GM23338 (cell line): Measurements from ENCODE around the gene SIRT2. TPM values are rescaled to one million over a fixed set of nuclear protein-coding genes. Genes with fewer than 3 reads are reported as not detected.

Experiments
- ATAC-seq: fragments of 200-7000 bp; cut with Tn5 transposase; 3 replicates; pipeline ENCODE4 v1.9.1; 2020
- DNase-seq: peaks from one replicate; pipeline ENCODE4 v3.0.0-alpha.2; 2015; ENCODE audit warnings: low spot score
- H2AFZ ChIP-seq: fragments of 200-600 bp; sonication (generic); 2 replicates; pipeline ENCODE4 v1.8.0; 2016; ENCODE audit warnings: antibody characterized with exemption, mild to moderate bottlenecking, moderate library complexity
- H3F3A ChIP-seq: fragments of 200-600 bp; sonication (generic); replicated peaks from 2 replicates; pipeline ENCODE4 v1.8.0; 2017; ENCODE audit warnings: antibody characterized with exemption, mixed run types, low read depth
- H3K27ac ChIP-seq: fragments of 200-600 bp; sonication (generic); 2 replicates; pipeline ENCODE4 v1.6.1; 2016; ENCODE audit warnings: low read depth
- H3K27me3 ChIP-seq: fragments of 200-600 bp; sonication (generic); 2 replicates; pipeline ENCODE4 v1.8.0; 2016; ENCODE audit warnings: mild to moderate bottlenecking, mixed run types, moderate library complexity; ENCODE audit not compliant: insufficient read depth
- H3K36me3 ChIP-seq: fragments of 200-600 bp; sonication (generic); 2 replicates; pipeline ENCODE4 v1.8.0; 2016; ENCODE audit warnings: mild to moderate bottlenecking; ENCODE audit not compliant: insufficient read depth
- H3K4me1 ChIP-seq: fragments of 200-600 bp; sonication (generic); 2 replicates; pipeline ENCODE4 v1.8.0; 2016; ENCODE audit warnings: mild to moderate bottlenecking, moderate library complexity; ENCODE audit not compliant: insufficient read depth
- H3K4me2 ChIP-seq: fragments of 200-600 bp; sonication (generic); 2 replicates; pipeline ENCODE4 v1.7.1; 2017; ENCODE audit warnings: mixed run types
- H3K4me3 ChIP-seq: fragments of 200-600 bp; sonication (generic); 2 replicates; pipeline ENCODE4 v1.6.1; 2016; ENCODE audit warnings: mixed run types
- H3K79me2 ChIP-seq: fragments of 200-600 bp; sonication (generic); replicated peaks from 2 replicates; pipeline ENCODE4 v1.8.0; 2017; ENCODE audit warnings: mild to moderate bottlenecking; ENCODE audit not compliant: insufficient read depth
- H3K9me2 ChIP-seq: fragments of 200-600 bp; sonication (generic); 2 replicates; pipeline ENCODE4 v1.8.0; 2017; ENCODE audit not compliant: insufficient read depth
- H4K20me1 ChIP-seq: fragments of 200-600 bp; sonication (generic); replicated peaks from 2 replicates; pipeline ENCODE4 v1.8.0; 2017; ENCODE audit warnings: mild to moderate bottlenecking; ENCODE audit not compliant: insufficient read depth
- H3K27ac Mint-ChIP-seq: 2 replicates; pipeline ENCODE4 v1.8.0; 2020; ENCODE audit warnings: inconsistent platforms, mild to moderate bottlenecking, moderate library complexity, mixed read lengths
- H3K27me3 Mint-ChIP-seq: 3 replicates; pipeline ENCODE4 v1.8.0; 2022; ENCODE audit warnings: low read depth, mild to moderate bottlenecking, moderate library complexity, mixed read lengths, inconsistent platforms; ENCODE audit not compliant: insufficient read depth, poor library complexity
- H3K36me3 Mint-ChIP-seq: 3 replicates; pipeline ENCODE4 v1.8.0; 2021; ENCODE audit warnings: low read depth, mild to moderate bottlenecking, inconsistent platforms, moderate library complexity, mixed read lengths
- H3K4me1 Mint-ChIP-seq: 3 replicates; pipeline ENCODE4 v1.8.0; 2020; ENCODE audit warnings: mild to moderate bottlenecking, inconsistent platforms, mixed read lengths
- H3K4me3 Mint-ChIP-seq: 3 replicates; pipeline ENCODE4 v1.8.0; 2021; ENCODE audit warnings: moderate library complexity, mild to moderate bottlenecking, inconsistent platforms, mixed read lengths
- H3K9me3 Mint-ChIP-seq: 3 replicates; pipeline ENCODE4 v1.8.0; 2020; ENCODE audit warnings: moderate library complexity, mild to moderate bottlenecking, inconsistent platforms, mixed read lengths
- CREB1 ChIP-seq: fragments of 250-450 bp; sonication (Bioruptor Pico); IDR thresholded peaks from 2 replicates; pipeline ENCODE4 v1.5.0; 2020; ENCODE audit warnings: low read depth, mild to moderate bottlenecking, moderate library complexity
- CTCF ChIP-seq, 2 experiments: fragments of 200-600 bp in 1 of 2; sonication (generic) in 1 of 2; conservative IDR thresholded peaks; 2 replicates each; pipeline versions ENCODE4 v1.5.1 to v1.6.1; 2016 to 2017; ENCODE audit warnings: antibody characterized with exemption in 2 of 2, low read depth in 2 of 2, mild to moderate bottlenecking in 2 of 2, moderate library complexity in 1 of 2
- ETS1 ChIP-seq: IDR thresholded peaks from 2 replicates; pipeline ENCODE4 v1.6.1; 2016; ENCODE audit warnings: antibody characterized with exemption
- EZH2 ChIP-seq: fragments of 200-600 bp; sonication (generic); IDR thresholded peaks from one replicate; pipeline ENCODE4 v1.8.0; 2017; ENCODE audit warnings: antibody characterized with exemption, mild to moderate bottlenecking, low read depth; ENCODE audit not compliant: unreplicated experiment
- EZH2phosphoT487 ChIP-seq: fragments of 200-600 bp; sonication (generic); IDR thresholded peaks from one replicate; pipeline ENCODE4 v1.8.1; 2018; ENCODE audit warnings: antibody characterized with exemption; ENCODE audit not compliant: unreplicated experiment
- JUNB ChIP-seq: IDR thresholded peaks from one replicate; pipeline ENCODE4 v1.6.1; 2016; ENCODE audit warnings: antibody characterized with exemption; ENCODE audit not compliant: unreplicated experiment
- POLR2AphosphoS5 ChIP-seq: IDR thresholded peaks from 2 replicates; pipeline ENCODE4 v1.6.1; 2016; ENCODE audit warnings: antibody characterized with exemption, low read depth
- REST ChIP-seq: IDR thresholded peaks from one replicate; pipeline ENCODE4 v1.6.1; 2018; ENCODE audit warnings: antibody characterized with exemption; ENCODE audit not compliant: unreplicated experiment
- STAT1 ChIP-seq: IDR thresholded peaks from one replicate; pipeline ENCODE4 v1.6.1; 2016; ENCODE audit warnings: antibody characterized with exemption; ENCODE audit not compliant: unreplicated experiment
- ZNF114 ChIP-seq: fragments of 250-450 bp; sonication (Bioruptor Pico); IDR thresholded peaks from 2 replicates; pipeline ENCODE4 v1.5.0; 2020; ENCODE audit warnings: mild to moderate bottlenecking, moderate library complexity
- polyA plus RNA-seq: library from polyadenylated mRNA; unstranded; fragments of >200 nt; fragmentation: Nextera tagmentation; extraction: Ambion mirVana; gene quantifications from 2 replicates; pipeline ENCODE4 v1.2.1, GENCODE V29; 2016
- total RNA-seq: library from RNA; depleted of rRNA; stranded (reverse); fragments of >200 nt; shearing (Covaris generic); gene quantifications from 2 replicates; pipeline ENCODE4 v1.2.3, GENCODE V29; 2014

SIRT2 gene
- total and polyA plus RNA-seq, 2 experiments from 2014 or later = 2.7 to 8.4 TPM

- Histone ChIP-seq H2AFZ (no peak overlapping the region), H3K27me3 (no peaks in the 10 kb centered on the region), H3K36me3 (no peaks in the 10 kb centered on the region), H3K79me2 (no peaks in the 10 kb centered on the region), H3F3A (no peaks in the 10 kb centered on the region; the same call in 1 of the 2 replicates), H3K4me2 (no peak overlapping the region), H3K27ac (no peak overlapping the region), H3K4me3 (no peak overlapping the region), H4K20me1 (no peaks in the 10 kb centered on the region), H3K4me1 (no peaks in the 10 kb centered on the region), H3K9me2 (no peaks in the 10 kb centered on the region)
- no peak overlapping the region for H3K27ac Mint-ChIP-seq
- H3K4me3 Mint-ChIP-seq = no peak overlapping the region
- H3K9me3 Mint-ChIP-seq = peaks cover 13% of the 10 kb centered on the region
- peaks cover 5% of the 10 kb centered on the region for H3K27me3 Mint-ChIP-seq
- H3K36me3 Mint-ChIP-seq = peaks cover 22% of the 10 kb centered on the region
- DNase-seq = no peak
- TF ChIP-seq EZH2phosphoT487 = no peak
- no peak for TF ChIP-seq ZNF114 (CRISPR knock-in tag)
- TF ChIP-seq CTCF (conservative IDR thresholded peaks at IDR 0.05; ENCODE audit: low read depth in 2 of 2) = no peak
- TF ChIP-seq REST = no peak
- no peak for TF ChIP-seq POLR2AphosphoS5
- TF ChIP-seq JUNB = no peak
- no peak for TF ChIP-seq CREB1 (CRISPR knock-in tag)
- no peak for TF ChIP-seq STAT1
- no peak for TF ChIP-seq ETS1
- TF ChIP-seq EZH2 = no peak
- no peak for ATAC-seq
- no peaks in the 10 kb centered on the region for H3K4me1 Mint-ChIP-seq
Observed at GRCh38 chr19:38939957-38940356, 40.5 kb upstream of the SIRT2 start.
